ENCODE results near the gene TNKS1BP1.
"Not testable (repeated sequence)": the region's sequence is repeated elsewhere in the genome, so short reads cannot be mapped to it uniquely, and the experiment has no call there.

The TNKS1BP1 gene

GRCh38 chr11:57297221-57297620, 27.5 kb downstream of the TNKS1BP1 start:
- DNase-seq (ENCODE audit: low read depth in 2 of 3, low spot score in 2 of 3) = no peak

GRCh38 chr11:57296205-57296604, 28.5 kb downstream of the TNKS1BP1 start:
- not testable (repeated sequence) for DNase-seq (ENCODE audit: low read depth in 2 of 3, low spot score in 2 of 3)

DNA sequence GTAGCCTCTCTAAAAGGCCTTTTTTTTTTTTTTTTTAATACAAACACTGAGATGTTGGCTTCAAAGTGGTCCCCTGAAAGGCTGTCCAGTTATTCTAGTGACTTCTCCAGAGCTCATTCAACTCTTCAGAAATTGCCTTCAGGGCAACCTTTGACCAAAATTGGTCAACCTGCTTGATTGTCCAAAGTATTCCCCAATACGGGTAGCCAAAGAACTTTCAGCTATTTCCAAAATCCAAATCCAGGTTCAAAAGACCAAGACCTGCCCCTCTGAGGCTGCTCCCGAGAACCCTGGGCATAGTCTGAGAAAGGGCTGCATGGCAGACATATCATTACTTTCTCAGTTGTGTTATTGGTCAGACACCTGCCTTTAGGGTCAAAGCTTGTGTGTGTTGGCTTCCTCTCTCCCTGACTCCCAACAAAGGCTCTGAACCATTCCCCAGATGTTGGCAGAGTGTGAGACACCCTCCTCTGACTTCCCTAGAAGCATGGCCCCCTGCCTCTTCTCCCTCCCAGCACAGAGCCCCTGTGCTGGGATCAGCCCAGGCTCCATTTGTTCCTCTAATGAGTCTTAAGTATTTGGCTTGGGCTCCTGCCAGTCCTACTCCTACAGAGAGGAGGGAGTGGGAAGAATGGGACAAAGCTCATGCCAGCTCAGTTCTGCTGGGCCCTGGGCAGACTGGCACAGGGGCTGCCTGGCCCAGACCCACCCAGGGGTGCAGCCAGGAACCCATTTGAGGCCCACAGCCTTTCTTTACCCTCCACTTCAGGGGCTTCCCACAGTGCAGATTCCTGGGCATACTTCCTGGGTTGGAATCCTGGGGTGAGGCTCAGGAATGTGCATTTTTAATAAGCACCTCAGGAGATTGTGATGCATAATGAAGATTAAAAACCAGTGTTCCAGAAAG, 30.3 kb downstream of the TNKS1BP1 start:
- no peak for DNase-seq (ENCODE audit: low read depth in 2 of 3, low spot score in 2 of 3)

GRCh38 chr11:57290288-57290687, 34.5 kb downstream of the TNKS1BP1 start:
- no peak for DNase-seq (ENCODE audit: low read depth in 2 of 3, low spot score in 2 of 3)

- DNase-seq (ENCODE audit: low read depth in 2 of 3, low spot score in 2 of 3) = no peak
Observed at GRCh38 chr11:57288771-57289579, 35.8 kb downstream of the TNKS1BP1 start.

DNA sequence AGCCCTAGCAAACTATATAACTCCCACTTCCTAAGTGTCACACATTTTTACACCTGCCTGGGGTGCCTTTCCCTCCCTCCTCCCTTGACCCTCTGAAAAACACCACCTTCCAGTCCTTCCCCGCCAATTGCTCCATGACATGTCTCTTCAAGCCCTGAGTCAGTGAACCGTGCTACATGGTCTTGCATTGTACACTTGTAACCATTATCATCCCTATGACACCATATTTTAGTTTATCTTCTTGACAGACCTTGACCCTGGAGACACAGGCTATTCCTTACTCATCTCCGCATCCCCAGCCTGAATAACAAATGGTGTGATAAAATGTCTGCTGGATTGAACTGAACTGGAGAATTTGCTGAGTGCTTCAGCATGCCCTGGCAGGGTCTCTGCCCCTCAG, 36.9 kb downstream of the TNKS1BP1 start:
- DNase-seq (ENCODE audit: low read depth in 2 of 3, low spot score in 2 of 3) = no peak

- DNase-seq (ENCODE audit: low read depth in 2 of 3, low spot score in 2 of 3) = no peak
Observed at GRCh38 chr11:57283231-57283990, 41.3 kb downstream of the TNKS1BP1 start.

DNA sequence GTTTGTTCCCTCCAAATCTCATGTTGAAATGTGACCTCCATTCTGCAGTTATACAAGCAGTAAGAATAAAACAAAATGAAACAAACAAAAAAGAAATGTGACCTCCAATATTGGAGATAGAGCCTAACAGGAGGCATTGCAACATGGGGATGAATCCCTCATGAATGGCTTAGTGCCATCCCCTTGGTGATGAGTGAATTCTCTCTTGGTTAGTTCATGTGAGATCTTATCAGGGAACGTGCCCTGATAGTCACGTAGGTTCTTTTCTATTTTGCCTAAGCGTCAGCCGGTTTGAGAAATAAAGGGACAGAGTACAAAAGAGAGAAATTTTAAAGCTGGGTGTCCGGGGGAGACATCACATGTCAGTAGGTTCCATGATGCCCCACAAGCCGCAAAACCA, 43.2 kb downstream of the TNKS1BP1 start:
- not testable (repeated sequence) for DNase-seq (ENCODE audit: low read depth in 2 of 3, low spot score in 2 of 3)

DNA sequence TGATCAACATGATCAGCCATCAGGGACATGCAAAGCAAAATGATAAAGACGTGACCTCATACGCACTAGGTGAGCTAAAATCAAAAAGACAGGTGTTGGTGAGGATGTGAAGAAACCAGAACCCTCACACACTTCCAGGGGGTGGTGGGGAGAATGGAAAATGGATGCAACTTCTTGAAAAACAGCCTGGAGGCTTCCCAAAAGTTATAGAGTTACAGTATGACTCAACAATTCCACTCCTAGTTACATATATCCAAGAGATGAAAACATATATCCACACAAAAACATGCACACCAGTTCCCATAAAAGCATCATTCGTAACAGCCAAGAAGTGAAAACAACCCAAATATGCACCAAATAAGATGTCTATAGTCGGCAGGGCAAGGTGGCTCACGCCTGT, 45.6 kb downstream of the TNKS1BP1 start:
- no peak for DNase-seq (ENCODE audit: low read depth in 2 of 3, low spot score in 2 of 3)

DNA sequence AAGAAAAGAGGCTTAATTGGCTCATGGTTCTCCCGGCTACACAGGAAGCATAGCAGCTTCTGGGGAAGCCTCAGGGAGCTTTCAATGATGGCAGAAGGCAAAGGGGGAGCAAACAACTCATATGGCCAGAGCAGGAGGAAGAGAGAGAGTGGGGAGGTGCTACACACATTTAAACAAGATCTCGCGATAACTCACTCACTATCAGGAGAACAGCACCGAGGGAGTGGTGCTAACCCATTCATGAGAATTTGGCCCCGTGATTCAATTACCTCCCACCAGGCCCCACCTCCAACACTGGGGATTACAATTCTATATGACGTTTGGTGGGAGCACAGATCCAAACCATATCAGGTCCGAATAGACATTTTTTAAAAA, 46.0 kb downstream of the TNKS1BP1 start:
- DNase-seq (ENCODE audit: low read depth in 2 of 3, low spot score in 2 of 3) = no peak

GRCh38 chr11:57277845-57278720, 46.7 kb downstream of the TNKS1BP1 start:
- DNase-seq (ENCODE audit: low read depth in 2 of 3, low spot score in 2 of 3) = peak in 2 of 3 experiments; percentile 10 to 12

DNA sequence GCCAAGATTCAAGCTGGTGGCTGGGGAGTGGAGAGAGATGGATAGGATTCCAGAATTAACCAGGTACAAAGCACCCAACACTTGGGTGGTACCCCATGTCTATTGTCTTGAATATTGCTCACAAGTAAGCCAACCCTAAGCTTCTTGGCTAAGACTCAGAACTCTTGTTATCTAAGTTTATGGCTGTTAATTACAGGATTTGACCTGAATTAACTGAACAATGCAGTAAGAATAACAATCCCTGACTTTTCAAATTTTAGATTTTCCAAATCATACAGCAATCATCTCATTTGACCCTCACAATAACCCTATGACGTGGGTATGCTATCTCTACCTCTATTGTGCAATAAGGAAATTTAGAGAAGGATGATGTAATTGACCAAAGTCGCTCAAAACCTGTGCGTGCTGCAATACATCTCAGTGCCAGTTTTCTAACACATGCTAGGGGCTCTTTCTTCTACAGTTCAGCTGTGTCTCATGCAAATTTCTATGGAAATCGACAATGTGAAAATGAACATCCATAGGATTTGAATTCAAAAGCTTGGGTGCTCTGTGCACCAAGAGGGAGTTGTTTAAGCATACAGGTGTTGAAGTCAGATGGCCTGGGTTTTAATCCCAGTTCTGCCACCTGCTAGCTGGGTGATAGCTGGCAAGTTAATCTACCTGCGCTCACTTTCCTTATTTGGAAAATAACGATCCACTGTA, 47.6 kb downstream of the TNKS1BP1 start:
- DNase-seq (ENCODE audit: low read depth in 2 of 3, low spot score in 2 of 3) = no peak

DNA sequence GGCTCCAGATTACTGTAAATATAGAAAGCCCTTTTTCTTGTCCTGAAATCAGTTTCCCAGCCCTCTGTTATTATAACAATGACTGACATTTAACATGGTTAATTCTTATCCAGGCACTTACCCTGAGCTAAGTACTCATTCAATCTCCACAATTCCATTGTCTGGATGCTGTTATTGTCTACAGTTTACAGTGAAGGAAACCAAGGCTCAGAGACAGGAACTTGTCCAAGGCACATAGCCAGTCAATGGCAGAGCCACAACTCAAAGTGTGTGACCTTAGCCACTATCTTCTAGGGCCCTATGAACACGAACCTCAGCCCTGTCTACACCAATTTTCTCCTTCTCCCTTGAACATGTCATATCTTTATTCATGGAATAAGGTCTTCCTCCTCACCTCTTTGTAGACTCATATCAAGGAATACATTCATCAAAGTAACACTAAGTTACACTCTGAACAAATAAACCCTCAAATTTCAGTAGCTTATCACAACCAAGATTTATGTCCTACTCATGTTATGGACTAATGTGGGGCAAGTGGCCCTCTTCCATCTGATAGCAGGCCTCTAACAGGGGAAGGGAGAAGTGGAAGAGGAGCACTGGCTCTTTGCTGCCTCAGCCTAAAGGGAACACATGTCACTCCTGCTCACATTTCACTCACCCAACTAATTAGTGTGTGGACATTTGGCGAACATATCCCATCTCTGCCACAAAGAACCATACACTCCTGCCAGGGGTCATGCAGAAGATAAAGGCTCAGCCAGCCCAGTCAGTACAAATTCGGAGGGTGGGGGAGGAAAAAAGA, 48.4 kb downstream of the TNKS1BP1 start:
- DNase-seq (ENCODE audit: low read depth in 2 of 3, low spot score in 2 of 3) = no peak

- no peak for DNase-seq (ENCODE audit: low read depth in 2 of 3, low spot score in 2 of 3)
Observed at GRCh38 chr11:57275582-57275981, 49.2 kb downstream of the TNKS1BP1 start.

GRCh38 chr11:57274904-57275498, 49.8 kb downstream of the TNKS1BP1 start:
- no peak for DNase-seq (ENCODE audit: low read depth in 2 of 3, low spot score in 2 of 3)

DNA sequence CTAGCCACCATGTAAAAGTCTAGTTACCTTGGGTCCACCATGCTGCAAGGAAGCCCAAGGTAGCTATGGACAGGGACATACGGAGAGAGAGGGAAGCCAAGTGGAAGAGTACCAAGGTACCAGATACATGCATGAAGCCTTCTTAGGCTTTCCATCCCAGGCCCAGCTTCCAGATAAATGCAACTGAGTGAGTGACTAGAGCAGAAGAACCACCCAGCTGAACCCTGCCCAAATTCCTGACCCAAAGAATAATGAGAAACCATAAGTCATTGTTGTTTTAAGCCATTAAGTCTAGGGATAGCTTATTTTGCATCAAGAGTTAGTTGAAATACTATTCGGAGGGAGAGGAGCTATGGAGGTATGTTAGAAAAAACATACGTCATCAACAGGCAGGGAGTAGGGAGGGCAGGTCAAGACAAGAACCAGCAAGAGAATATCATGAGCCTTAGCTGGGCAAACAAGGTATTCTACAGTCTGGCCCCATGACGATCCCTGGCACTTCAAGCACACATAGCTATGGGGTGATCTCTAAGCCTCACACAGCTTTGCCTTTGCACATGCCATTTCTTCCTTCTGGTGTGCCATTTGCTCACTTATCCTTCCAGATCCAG, 51.2 kb downstream of the TNKS1BP1 start:
- no peak for DNase-seq (ENCODE audit: low read depth in 2 of 3, low spot score in 2 of 3)

DNA sequence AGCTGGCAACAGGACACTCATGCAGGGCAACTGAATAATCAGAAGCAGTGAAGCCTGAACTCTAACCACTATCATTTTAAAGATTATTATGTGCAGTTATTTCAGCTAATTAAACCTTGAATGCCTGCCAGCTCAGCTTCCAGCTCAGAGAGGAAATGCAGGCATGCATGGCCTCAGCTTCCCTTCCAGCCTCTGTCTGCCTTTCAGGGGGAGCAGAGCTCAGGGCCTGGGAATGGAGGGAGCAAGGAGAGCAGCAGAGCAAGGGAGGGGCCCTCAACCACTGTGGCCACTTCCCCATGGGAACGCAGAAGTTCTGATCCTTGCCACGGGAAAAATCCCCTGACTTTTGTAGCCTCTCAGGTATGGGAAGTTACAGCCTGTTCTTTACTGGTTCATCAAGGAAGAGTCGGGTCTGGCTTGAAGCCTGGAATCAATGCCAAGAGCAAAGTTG, 55.2 kb downstream of the TNKS1BP1 start:
- no peak for DNase-seq (ENCODE audit: low read depth in 2 of 3, low spot score in 2 of 3)

DNA sequence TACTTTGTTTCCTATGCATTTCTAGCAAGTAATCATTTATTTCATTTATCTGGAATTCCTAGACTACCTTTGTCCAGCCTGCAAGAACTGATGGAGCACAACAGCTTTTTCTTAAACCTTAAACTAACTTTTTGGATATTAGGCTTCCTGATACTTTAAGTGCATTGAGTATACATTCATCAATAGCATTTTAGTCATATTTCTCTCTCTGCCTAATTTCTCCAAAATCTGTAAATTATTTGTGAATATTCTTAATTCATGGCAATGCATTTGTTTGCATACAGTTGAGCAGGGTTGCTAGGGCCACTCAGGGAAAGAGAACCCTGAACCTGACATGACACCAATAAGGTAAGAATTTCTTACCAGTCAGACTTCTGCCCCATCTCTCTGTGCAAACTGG, 58.6 kb downstream of the TNKS1BP1 start:
- DNase-seq (ENCODE audit: low read depth in 2 of 3, low spot score in 2 of 3) = no peak

All from activated CD8-positive, alpha-beta memory T cell treated with anti-CD3 and anti-CD28 coated beads for 48 hours (primary cell).